Lung (tissue), 12 donors: ENCODE results near the gene POLR2E. TPM values are rescaled to one million over a fixed set of nuclear protein-coding genes. Genes with fewer than 3 reads are reported as not detected.

Source experiments
- ATAC-seq: fragments of 200-7000 bp; cut with Tn5 transposase; one replicate; pipeline ENCODE4 v1.9.1; 2020; ENCODE audit warnings: moderate number of reproducible peaks; ENCODE audit not compliant: insufficient read depth, low FRiP score
- DNase-seq, 3 donors: peaks; one replicate each; pipeline ENCODE4 v3.0.0-alpha.2; 2013 to 2017
- H3K27ac ChIP-seq, 2 donors: one replicate each; pipeline ENCODE4 v1.5.1; 2013; ENCODE audit warnings: mild to moderate bottlenecking in 2 of 2, moderate library complexity in 2 of 2, control low read depth in 1 of 2, inconsistent platforms in 1 of 2, low read depth in 1 of 2, low read length in 1 of 2
- H3K27me3 ChIP-seq, 3 donors: one replicate each; pipeline ENCODE4 v1.5.1; 2013; ENCODE audit warnings: low read length in 2 of 3; ENCODE audit not compliant: control insufficient read depth in 3 of 3, insufficient read depth in 3 of 3
- H3K36me3 ChIP-seq, 4 donors: one replicate each; pipeline ENCODE4 v1.5.1; 2013; ENCODE audit warnings: low read length in 4 of 4, mild to moderate bottlenecking in 1 of 4, moderate library complexity in 1 of 4; ENCODE audit not compliant: control insufficient read depth in 4 of 4, insufficient read depth in 4 of 4
- H3K4me1 ChIP-seq, 5 donors: one replicate each; pipeline ENCODE4 v1.5.1; 2013; ENCODE audit warnings: low read length in 5 of 5, mild to moderate bottlenecking in 2 of 5, moderate library complexity in 1 of 5; ENCODE audit not compliant: control insufficient read depth in 5 of 5, insufficient read depth in 5 of 5
- H3K4me3 ChIP-seq: one replicate; pipeline ENCODE4 v1.5.1; 2013; ENCODE audit warnings: mild to moderate bottlenecking, control low read depth, moderate library complexity
- H3K9ac ChIP-seq, 2 donors: one replicate each; pipeline ENCODE4 v1.5.1; 2013; ENCODE audit warnings: low read length in 2 of 2, control low read depth in 1 of 2; ENCODE audit not compliant: insufficient read depth in 1 of 2
- H3K9me3 ChIP-seq, 4 donors: one replicate each; pipeline ENCODE4 v1.5.1; 2013; ENCODE audit warnings: low read length in 3 of 4, mild to moderate bottlenecking in 1 of 4, moderate library complexity in 1 of 4; ENCODE audit not compliant: control insufficient read depth in 4 of 4, insufficient read depth in 3 of 4
- CTCF ChIP-seq: IDR thresholded peaks from 2 replicates; pipeline ENCODE4 v1.5.1; 2012; ENCODE audit warnings: mild to moderate bottlenecking; ENCODE audit errors: control extremely low read depth, extremely low read depth
- WGBS, 2 donors: extraction: QIAGEN DNeasy Blood & Tissue Kit; methylation state at CpG; one replicate each; pipeline ENCODE4 v1.1.7; 2013; 5-methylcytosine and 5-hydroxymethylcytosine counted together
- polyA plus RNA-seq, 2 donors: library from polyadenylated mRNA; stranded (reverse); fragments of 200-250 nt; gene quantifications; one replicate each; pipeline ENCODE4 v1.2.1, GENCODE V29; 2013
- total RNA-seq, 2 donors: library from RNA; depleted of rRNA in 1 of 2; stranded (reverse); fragments of >200 nt in 1 of 2; gene quantifications; one replicate each; pipeline ENCODE4 v1.2.1, GENCODE V29; 2014 to 2021
- donor health status: control.
- donor health status: control.
- donor health status: Bipolar disorder and iron deficiency.
- donor health status: healthy.
- donor health status: DM: yes; HTN: yes; CAD: no.

POLR2E gene
- total and polyA plus RNA-seq, 4 donors = 78.4 to 196 (median 154) TPM

GRCh38 chr19:1121395-1121794, 26.2 kb upstream of the POLR2E start:
- ATAC-seq = no peak
- H3K4me1 ChIP-seq = no peaks in the 10 kb centered on the region
- no peaks in the 10 kb centered on the region for H3K9me3 ChIP-seq
- no peak for DNase-seq
- no peak overlapping the region for H3K4me3 ChIP-seq
- H3K9ac ChIP-seq = no peak overlapping the region
- peaks cover 8 to 91% (median 30%) of the 10 kb centered on the region in 4 donors for H3K36me3 ChIP-seq
- 95% methylated on average over 10 of the region's 10 CpGs for WGBS, 2 donors
- no peak for TF ChIP-seq CTCF
- H3K27ac ChIP-seq = no peak overlapping the region
- no peaks in the 10 kb centered on the region for H3K27me3 ChIP-seq

GRCh38 chr19:1119475-1120217, 24.5 kb upstream of the POLR2E start:
- Histone ChIP-seq H3K36me3 (peaks cover 8 to 89% (median 26%) of the 10 kb centered on the region in 4 donors), H3K9me3 (no peaks in the 10 kb centered on the region), H3K4me1 (no peaks in the 10 kb centered on the region), H3K4me3 (no peak overlapping the region), H3K27ac (no peak overlapping the region), H3K27me3 (no peaks in the 10 kb centered on the region), H3K9ac (no peak overlapping the region)
- ATAC-seq (no peak), DNase-seq (no peak)
- TF ChIP-seq CTCF = no peak
- WGBS, 2 donors = 94% methylated on average over 45 to 50 of the region's 50 CpGs

- H3K27ac ChIP-seq = no peak overlapping the region
- ATAC-seq (no peak), DNase-seq (no peak)
- no peak overlapping the region for H3K9ac ChIP-seq
- TF ChIP-seq CTCF = no peak
- no peak overlapping the region for H3K4me3 ChIP-seq
- no peaks in the 10 kb centered on the region for H3K9me3 ChIP-seq
- no peaks in the 10 kb centered on the region for H3K27me3 ChIP-seq
- WGBS, 2 donors = 95 to 96% methylated on average over 32 to 34 of the region's 34 CpGs
- peaks cover 10 to 86% (median 25%) of the 10 kb centered on the region in 4 donors for H3K36me3 ChIP-seq
- H3K4me1 ChIP-seq = peaks cover 0 to 3% (median 0%) of the 10 kb centered on the region in 5 donors
Measured at GRCh38 chr19:1118999-1119398, 23.8 kb upstream of the POLR2E start.
